PC-9 (cell line): Measurements from ENCODE around the gene PRIMA1. TPM values are rescaled to one million over a fixed set of nuclear protein-coding genes. Genes with fewer than 3 reads are reported as not detected.

ENCODE experiments used
- BruUV-seq: library from RNA; stranded (reverse); fragments of 400-500 nt; replicated peaks from 2 replicates; lab custom pipeline; 2021; lab: Mats Ljungman, UMichigan
- CTCF ChIA-PET: fragments of 300-600 bp; sonication (Branson Sonifier 250); formaldehyde crosslinking; loops from one replicate; lab custom pipeline; 2022; ENCODE audit warnings: antibody characterized with exemption; lab: Charles Lee
- POLR2A ChIA-PET: fragments of 300-600 bp; sonication (Branson Sonifier 250); formaldehyde crosslinking; loops from one replicate; lab custom pipeline; 2022; ENCODE audit warnings: antibody characterized with exemption; ENCODE audit not compliant: unreplicated experiment; lab: Charles Lee
- DNase-seq, 2 experiments: peaks; one replicate each; pipeline versions ENCODE4 v3.0.0 to v3.0.0-alpha.2; 2015 to 2022; ENCODE audit warnings: mixed read lengths in 1 of 2
- H2AFZ ChIP-seq: fragments of 200-600 bp; sonication (generic); 2 replicates; pipeline ENCODE4 v1.8.1; 2017; ENCODE audit warnings: antibody characterized with exemption
- H3F3A ChIP-seq: fragments of 200-600 bp; sonication (generic); 2 replicates; pipeline ENCODE4 v1.8.1; 2017; ENCODE audit warnings: antibody characterized with exemption, mild to moderate bottlenecking, low read depth; ENCODE audit not compliant: insufficient read depth
- H3K27ac ChIP-seq: fragments of 200-600 bp; sonication (generic); 2 replicates; pipeline ENCODE4 v1.6.1; 2016; ENCODE audit warnings: mixed run types
- H3K27me3 ChIP-seq: fragments of 200-600 bp; sonication (generic); 2 replicates; pipeline ENCODE4 v1.6.1; 2016; ENCODE audit warnings: low read depth, mixed run types; ENCODE audit not compliant: insufficient read depth
- H3K36me3 ChIP-seq: fragments of 200-600 bp; sonication (generic); 2 replicates; pipeline ENCODE4 v1.6.1; 2016; ENCODE audit warnings: low read depth, mixed run types
- H3K4me1 ChIP-seq: fragments of 200-600 bp; sonication (generic); replicated peaks from 2 replicates; pipeline ENCODE4 v1.6.1; 2016; ENCODE audit warnings: mixed run types; ENCODE audit not compliant: insufficient read depth
- H3K4me2 ChIP-seq: fragments of 200-600 bp; sonication (generic); 2 replicates; pipeline ENCODE4 v1.6.1; 2017; ENCODE audit warnings: mixed run types
- H3K4me3 ChIP-seq: fragments of 200-600 bp; sonication (generic); 2 replicates; pipeline ENCODE4 v1.6.1; 2016; ENCODE audit warnings: mixed run types
- H3K79me2 ChIP-seq: fragments of 200-600 bp; sonication (generic); 2 replicates; pipeline ENCODE4 v1.6.1; 2017; ENCODE audit warnings: low read depth, mixed run types
- H3K9me2 ChIP-seq: fragments of 200-600 bp; sonication (generic); 2 replicates; pipeline ENCODE4 v1.8.1; 2017; ENCODE audit warnings: mild to moderate bottlenecking; ENCODE audit not compliant: insufficient read depth
- H3K9me3 ChIP-seq: fragments of 200-600 bp; sonication (generic); 2 replicates; pipeline ENCODE4 v1.8.1; 2016; ENCODE audit warnings: low read depth; ENCODE audit not compliant: insufficient read depth
- H4K20me1 ChIP-seq: fragments of 200-600 bp; sonication (generic); 2 replicates; pipeline ENCODE4 v1.8.1; 2017; ENCODE audit not compliant: insufficient read depth
- CTCF ChIP-seq: fragments of 200-600 bp; sonication (generic); conservative IDR thresholded peaks from 2 replicates; pipeline ENCODE4 v1.6.1; 2017; ENCODE audit warnings: mixed run types, antibody characterized with exemption, mild to moderate bottlenecking, moderate library complexity
- EZH2 ChIP-seq: fragments of 200-600 bp; sonication (generic); IDR thresholded peaks from 2 replicates; pipeline ENCODE4 v1.8.0; 2017; ENCODE audit warnings: antibody characterized with exemption, low read depth
- intact Hi-C: fragments of 100-400 bp; cut with micrococcal nuclease; formaldehyde crosslinking; loops from one replicate; pipeline ENCODE4 v1.10.0; 2022; ENCODE audit not compliant: unreplicated experiment
- total RNA-seq: library from RNA; stranded (reverse); gene quantifications from 2 replicates; pipeline ENCODE4 v1.2.3, GENCODE V29; 2021

The PRIMA1 gene
- total RNA-seq, 1 experiment from 2014 or later: not detected

DNA sequence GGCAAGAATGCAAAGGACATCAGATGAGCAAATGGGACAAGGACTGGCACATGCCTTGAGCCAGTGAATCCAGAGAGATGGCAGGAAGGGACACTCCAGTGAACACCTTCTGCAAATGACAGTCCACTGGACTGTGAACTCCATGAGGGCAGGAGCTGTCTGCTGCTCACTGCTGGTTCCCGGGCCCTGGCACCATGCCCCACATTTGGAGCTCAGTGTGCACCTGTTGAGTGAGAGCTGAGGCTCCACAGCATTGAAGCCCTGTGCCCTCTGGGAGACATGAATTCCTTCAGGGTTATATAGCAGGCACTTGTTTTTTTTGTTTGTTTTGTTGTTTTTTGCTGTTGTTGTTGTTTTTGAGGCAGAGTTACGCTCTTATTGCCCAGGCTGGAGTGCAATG lies 13.1 kb downstream of the PRIMA1 start:
- no peak overlapping the region for H3K27ac ChIP-seq
- no peaks in the 10 kb centered on the region for H3F3A ChIP-seq
- intact Hi-C loops: no loop called here
- no peaks in the 10 kb centered on the region for H3K36me3 ChIP-seq
- no TSS peak for BruUV-seq
- CTCF ChIA-PET: no interaction called here
- H3K4me2 ChIP-seq: no peak overlapping the region
- no peaks in the 10 kb centered on the region for H3K4me1 ChIP-seq
- H3K9me3 ChIP-seq: no peaks in the 10 kb centered on the region
- POLR2A ChIA-PET: no interaction called here
- H3K9me2 ChIP-seq: no peaks in the 10 kb centered on the region
- no peak for DNase-seq
- TF ChIP-seq CTCF (no peak), EZH2 (no peak)
- peaks cover 59% of the 10 kb centered on the region for H3K27me3 ChIP-seq
- no peak overlapping the region for H3K4me3 ChIP-seq
- no peaks in the 10 kb centered on the region for H4K20me1 ChIP-seq
- H3K79me2 ChIP-seq: no peaks in the 10 kb centered on the region
- no peak overlapping the region for H2AFZ ChIP-seq

- ChIA-PET CTCF (no interaction called here), POLR2A (no interaction called here)
- DNase-seq: no peak
- intact Hi-C loops: no loop called here
- TF ChIP-seq EZH2 (no peak), CTCF (no peak)
- Histone ChIP-seq H3K79me2 (no peaks in the 10 kb centered on the region), H3K4me2 (no peak overlapping the region), H3K27me3 (peaks cover 72% of the 10 kb centered on the region), H3K27ac (no peak overlapping the region), H2AFZ (no peak overlapping the region), H3F3A (no peaks in the 10 kb centered on the region), H3K36me3 (no peaks in the 10 kb centered on the region), H4K20me1 (no peaks in the 10 kb centered on the region), H3K9me2 (no peaks in the 10 kb centered on the region), H3K4me3 (no peak overlapping the region), H3K4me1 (no peaks in the 10 kb centered on the region), H3K9me3 (no peaks in the 10 kb centered on the region)
- BruUV-seq: no TSS peak
These were observed 16.0 kb downstream of the PRIMA1 start for GRCh38 chr14:93772263-93772662.

DNA sequence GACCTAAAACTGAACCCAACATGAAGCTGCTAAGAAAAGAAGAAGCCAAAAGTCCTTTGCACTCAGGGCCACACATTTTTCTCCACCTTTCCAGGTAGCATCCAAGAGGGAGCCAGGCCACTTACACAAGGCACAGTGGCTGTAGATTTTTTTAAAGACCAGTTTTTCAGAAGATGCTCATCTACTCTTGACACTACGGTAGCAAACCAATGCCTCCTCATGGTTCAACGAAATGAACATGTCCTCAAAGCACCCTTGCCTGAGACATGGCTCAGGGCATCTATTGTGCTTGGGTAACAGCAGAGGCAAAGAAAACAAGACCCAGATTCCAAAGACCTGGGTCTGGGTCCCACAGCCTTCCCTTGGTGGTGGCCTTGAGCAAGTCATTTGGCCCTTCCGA lies 22.3 kb downstream of the PRIMA1 start:
- intact Hi-C loops: no loop called here
- POLR2A ChIA-PET: no interaction called here
- Histone ChIP-seq H3K79me2 (no peaks in the 10 kb centered on the region), H3K36me3 (no peaks in the 10 kb centered on the region), H2AFZ (no peak overlapping the region), H3K9me2 (no peaks in the 10 kb centered on the region), H3K27ac (no peak overlapping the region), H3K27me3 (peaks cover 61% of the 10 kb centered on the region), H3F3A (no peaks in the 10 kb centered on the region), H3K4me2 (no peak overlapping the region), H3K4me1 (no peaks in the 10 kb centered on the region), H3K4me3 (no peak overlapping the region), H4K20me1 (no peaks in the 10 kb centered on the region), H3K9me3 (no peaks in the 10 kb centered on the region)
- BruUV-seq: no TSS peak
- TF ChIP-seq EZH2 (no peak), CTCF (no peak)
- no peak for DNase-seq
- CTCF ChIA-PET: no interaction called here
